Astrocyte (in vitro differentiated cells and primary cell): ENCODE measurements around the gene RBM47. TPM values are rescaled to one million over a fixed set of nuclear protein-coding genes. Genes with fewer than 3 reads are reported as not detected.

Experiments
- DNase-seq: peaks from one replicate; pipeline ENCODE4 v3.0.0-alpha.2; 2010; ENCODE audit warnings: low read depth
- FAIRE-seq: peaks from 2 replicates; lab custom pipeline; 2011; peaks lifted over from hg19 to GRCh38; lab: Jason Lieb, UNC
- H2AFZ ChIP-seq: 2 replicates; pipeline ENCODE4 v1.6.0; 2012; ENCODE audit warnings: low read depth, low read length, inconsistent platforms
- H3K27ac ChIP-seq: 2 replicates; pipeline ENCODE4 v1.5.1; 2011; ENCODE audit warnings: low read depth, low read length, inconsistent platforms
- H3K27me3 ChIP-seq: 2 replicates; pipeline ENCODE4 v1.6.0; 2011; ENCODE audit warnings: low read length, inconsistent platforms; ENCODE audit not compliant: insufficient read depth
- H3K36me3 ChIP-seq: 2 replicates; pipeline ENCODE4 v1.5.1; 2011; ENCODE audit warnings: low read length, inconsistent platforms; ENCODE audit not compliant: insufficient read depth
- H3K4me1 ChIP-seq: 2 replicates; pipeline ENCODE4 v1.5.1; 2011; ENCODE audit warnings: low read length, inconsistent platforms; ENCODE audit not compliant: insufficient read depth
- H3K4me2 ChIP-seq: 2 replicates; pipeline ENCODE4 v1.6.0; 2012; ENCODE audit warnings: low read length, inconsistent platforms
- H3K4me3 ChIP-seq: 2 replicates; pipeline ENCODE4 v1.5.1; 2011; ENCODE audit warnings: low read depth, mild to moderate bottlenecking, low read length, inconsistent platforms; ENCODE audit not compliant: insufficient read depth
- H3K79me2 ChIP-seq: 2 replicates; pipeline ENCODE4 v1.6.0; 2012; ENCODE audit warnings: mild to moderate bottlenecking, low read length, inconsistent platforms; ENCODE audit not compliant: insufficient read depth
- H3K9ac ChIP-seq: 2 replicates; pipeline ENCODE4 v1.6.0; 2012; ENCODE audit warnings: mild to moderate bottlenecking, low read length, inconsistent platforms
- H3K9me3 ChIP-seq: 2 replicates; pipeline ENCODE4 v1.5.1; 2012; ENCODE audit warnings: low read depth, mild to moderate bottlenecking, low read length, inconsistent platforms; ENCODE audit not compliant: insufficient read depth
- H4K20me1 ChIP-seq: 2 replicates; pipeline ENCODE4 v1.6.0; 2012; ENCODE audit warnings: low read length, inconsistent platforms; ENCODE audit not compliant: insufficient read depth
- H3K27ac Mint-ChIP-seq: one replicate; pipeline ENCODE4 v1.8.0; 2021; ENCODE audit warnings: mild to moderate bottlenecking, mixed read lengths; ENCODE audit not compliant: unreplicated experiment
- H3K27me3 Mint-ChIP-seq: one replicate; pipeline ENCODE4 v1.8.0; 2021; ENCODE audit warnings: low read depth, mixed read lengths; ENCODE audit not compliant: unreplicated experiment
- H3K36me3 Mint-ChIP-seq: one replicate; pipeline ENCODE4 v1.8.0; 2021; ENCODE audit warnings: low read depth, mixed read lengths; ENCODE audit not compliant: unreplicated experiment
- H3K4me1 Mint-ChIP-seq: one replicate; pipeline ENCODE4 v1.8.0; 2021; ENCODE audit warnings: low read depth, mixed read lengths; ENCODE audit not compliant: unreplicated experiment
- H3K4me3 Mint-ChIP-seq: one replicate; pipeline ENCODE4 v1.8.0; 2021; ENCODE audit warnings: mild to moderate bottlenecking, moderate library complexity, mixed read lengths; ENCODE audit not compliant: unreplicated experiment
- H3K9me3 Mint-ChIP-seq: one replicate; pipeline ENCODE4 v1.8.0; 2021; ENCODE audit warnings: mild to moderate bottlenecking, mixed read lengths; ENCODE audit not compliant: unreplicated experiment
- EZH2 ChIP-seq: IDR thresholded peaks from 2 replicates; pipeline ENCODE4 v1.6.1; 2012; ENCODE audit warnings: mild to moderate bottlenecking, low read length, inconsistent platforms; ENCODE audit not compliant: insufficient read depth
- total RNA-seq: library from RNA; stranded (reverse); gene quantifications from 2 replicates; pipeline ENCODE4 v1.2.1, GENCODE V29; 2021
- TF ChIP-seq, protein P1 (sequence below): IDR thresholded peaks from 2 replicates; pipeline ENCODE4 v1.5.1; 2011; ENCODE audit warnings: low read depth, mild to moderate bottlenecking, inconsistent platforms, low read length, moderate library complexity; ENCODE audit not compliant: insufficient read depth

Gene RBM47
- total RNA-seq, 1 donor from 2014 or later = 2.9 TPM

DNA sequence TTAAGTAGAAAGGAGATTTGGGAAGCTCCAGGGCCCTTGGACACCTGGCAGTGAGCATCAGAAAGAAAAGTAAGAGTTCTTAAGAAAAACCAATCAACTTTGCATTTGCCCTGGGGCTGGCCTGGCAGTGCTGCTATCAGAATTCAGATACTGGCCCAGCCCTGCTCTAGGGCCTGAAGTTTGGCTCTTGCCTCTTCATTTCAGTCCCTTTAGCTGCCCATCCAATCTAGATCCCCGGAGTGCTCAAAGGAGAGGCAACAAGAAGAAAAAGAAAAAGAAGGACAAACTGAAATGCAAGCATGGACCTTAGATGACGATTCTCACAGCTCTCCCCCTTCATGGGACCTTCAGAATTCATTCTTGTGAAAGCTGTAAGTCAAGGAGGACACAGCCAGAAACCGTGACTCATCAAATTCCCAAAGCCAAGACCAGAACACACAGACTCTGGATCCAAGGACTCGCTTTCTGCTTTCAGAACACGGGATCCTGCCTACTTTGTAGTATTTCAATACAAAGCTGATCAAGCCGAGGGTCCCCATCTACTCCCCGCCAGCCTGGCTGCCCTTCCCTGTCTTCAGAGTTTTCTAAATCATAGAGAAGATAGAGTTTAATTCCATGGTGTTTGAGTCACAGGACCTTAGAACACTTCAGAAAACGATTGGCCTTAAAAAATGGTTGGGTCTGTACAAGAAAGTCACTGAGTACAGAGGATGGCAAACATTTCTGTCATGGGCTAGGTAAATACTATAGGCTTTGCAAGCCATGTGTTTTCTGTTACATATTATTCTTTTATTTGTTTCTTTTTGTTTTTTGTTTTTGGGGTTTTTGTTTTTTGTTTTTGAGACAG lies 103.7 kb downstream of the RBM47 start:
- H3K27me3 Mint-ChIP-seq = no peaks in the 10 kb centered on the region
- H3K79me2 ChIP-seq = no peaks in the 10 kb centered on the region
- peak overlapping the region; percentile 64 for H3K4me2 ChIP-seq

DNA sequence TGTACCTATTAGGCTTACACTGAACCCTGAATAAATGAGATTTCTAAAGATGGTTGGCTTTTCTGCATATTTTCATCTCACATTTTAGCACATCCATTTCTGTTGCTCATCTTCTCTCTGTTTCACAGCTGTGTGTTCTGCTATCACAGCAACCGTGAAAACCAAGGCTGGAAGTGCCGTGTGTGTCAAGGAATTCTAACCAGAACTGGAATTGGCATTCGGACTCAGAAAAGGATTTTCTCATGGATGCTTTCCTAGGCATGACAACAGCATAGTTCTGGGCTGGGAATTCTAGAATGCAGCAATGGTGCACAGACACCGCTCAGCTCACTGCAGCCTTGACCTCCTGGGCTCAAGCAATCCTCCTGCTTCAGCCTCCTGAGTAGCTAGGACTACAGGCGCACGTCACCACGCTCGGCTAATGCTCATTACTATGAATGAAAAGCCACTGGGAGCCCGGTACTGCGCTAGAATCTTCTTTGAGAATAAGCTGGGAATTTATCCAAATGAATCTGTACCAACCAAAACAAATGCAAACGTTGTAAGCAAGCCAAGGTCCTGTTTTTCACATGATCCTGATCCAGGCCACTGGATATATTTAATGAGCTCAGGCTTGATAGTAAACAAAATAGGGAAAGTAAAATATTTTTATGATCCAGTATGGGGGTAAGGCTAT lies 105.2 kb downstream of the RBM47 start:
- Histone ChIP-seq H3K9ac (no peak overlapping the region), H3K36me3 (no peaks in the 10 kb centered on the region), H3K4me3 (no peak overlapping the region), H4K20me1 (no peaks in the 10 kb centered on the region), H3K9me3 (no peaks in the 10 kb centered on the region), H2AFZ (no peak overlapping the region), H3K27ac (no peak overlapping the region), H3K27me3 (no peaks in the 10 kb centered on the region), H3K79me2 (no peaks in the 10 kb centered on the region), H3K4me2 (no peak overlapping the region), H3K4me1 (peaks cover 9% of the 10 kb centered on the region)
- no peak overlapping the region for H3K4me3 Mint-ChIP-seq
- H3K36me3 Mint-ChIP-seq = no peaks in the 10 kb centered on the region
- DNase-seq (peak; percentile 44), FAIRE-seq (no peak)
- H3K27ac Mint-ChIP-seq = no peak overlapping the region
- H3K27me3 Mint-ChIP-seq = no peaks in the 10 kb centered on the region
- TF ChIP-seq EZH2 = no peak
- TF ChIP-seq, protein P1, sequence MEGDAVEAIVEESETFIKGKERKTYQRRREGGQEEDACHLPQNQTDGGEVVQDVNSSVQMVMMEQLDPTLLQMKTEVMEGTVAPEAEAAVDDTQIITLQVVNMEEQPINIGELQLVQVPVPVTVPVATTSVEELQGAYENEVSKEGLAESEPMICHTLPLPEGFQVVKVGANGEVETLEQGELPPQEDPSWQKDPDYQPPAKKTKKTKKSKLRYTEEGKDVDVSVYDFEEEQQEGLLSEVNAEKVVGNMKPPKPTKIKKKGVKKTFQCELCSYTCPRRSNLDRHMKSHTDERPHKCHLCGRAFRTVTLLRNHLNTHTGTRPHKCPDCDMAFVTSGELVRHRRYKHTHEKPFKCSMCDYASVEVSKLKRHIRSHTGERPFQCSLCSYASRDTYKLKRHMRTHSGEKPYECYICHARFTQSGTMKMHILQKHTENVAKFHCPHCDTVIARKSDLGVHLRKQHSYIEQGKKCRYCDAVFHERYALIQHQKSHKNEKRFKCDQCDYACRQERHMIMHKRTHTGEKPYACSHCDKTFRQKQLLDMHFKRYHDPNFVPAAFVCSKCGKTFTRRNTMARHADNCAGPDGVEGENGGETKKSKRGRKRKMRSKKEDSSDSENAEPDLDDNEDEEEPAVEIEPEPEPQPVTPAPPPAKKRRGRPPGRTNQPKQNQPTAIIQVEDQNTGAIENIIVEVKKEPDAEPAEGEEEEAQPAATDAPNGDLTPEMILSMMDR = no peak
- no peaks in the 10 kb centered on the region for H3K9me3 Mint-ChIP-seq
- H3K4me1 Mint-ChIP-seq = peaks cover 12% of the 10 kb centered on the region

More for the DNA sequence above, 103.7 kb downstream of the RBM47 start:
- no peaks in the 10 kb centered on the region for H3K27me3 ChIP-seq
- H3K36me3 ChIP-seq = no peaks in the 10 kb centered on the region
- DNase-seq (peak; percentile 91), FAIRE-seq (peak; percentile 79)
- peak overlapping the region; percentile 64 for H3K27ac ChIP-seq
- peak overlapping the region; percentile 83 for H2AFZ ChIP-seq
- Mint-ChIP-seq H3K4me1 (peaks cover 10% of the 10 kb centered on the region), H3K36me3 (no peaks in the 10 kb centered on the region), H3K9me3 (no peaks in the 10 kb centered on the region), H3K27ac (peak overlapping the region; percentile 86), H3K4me3 (no peak overlapping the region)
- no peaks in the 10 kb centered on the region for H4K20me1 ChIP-seq
- TF ChIP-seq, protein P1 = no peak
- H3K4me3 ChIP-seq = no peak overlapping the region
- no peaks in the 10 kb centered on the region for H3K9me3 ChIP-seq
- H3K9ac ChIP-seq = peak overlapping the region; percentile 32
- H3K4me1 ChIP-seq = peaks cover 9% of the 10 kb centered on the region
